ENCODE data around the gene EFCAB6. TPM values are rescaled to one million over a fixed set of nuclear protein-coding genes. Genes with fewer than 3 reads are reported as not detected.

Gene EFCAB6
- total RNA-seq, 1 experiment from 2014 or later, result 2.5 TPM

- Histone ChIP-seq H3K4me1 (replicated peaks; ENCODE audit: insufficient read depth) (peaks cover 23% of the 10 kb centered on the region), H3K36me3 (ENCODE audit: low read depth) (no peaks in the 10 kb centered on the region), H4K20me1 (ENCODE audit: insufficient read depth) (no peaks in the 10 kb centered on the region), H3K27me3 (ENCODE audit: insufficient read depth, low read depth) (no peaks in the 10 kb centered on the region), H3K9me3 (ENCODE audit: insufficient read depth, low read depth) (no peaks in the 10 kb centered on the region), H3K4me3 (no peak overlapping the region), H3F3A (ENCODE audit: insufficient read depth, low read depth) (peaks cover 21% of the 10 kb centered on the region; the same call in 1 of the 2 replicates), H3K4me2 (no peak overlapping the region), H2AFZ (no peak overlapping the region), H3K9me2 (ENCODE audit: insufficient read depth) (no peaks in the 10 kb centered on the region), H3K79me2 (ENCODE audit: low read depth) (no peaks in the 10 kb centered on the region), H3K27ac (no peak overlapping the region)
- ChIA-PET POLR2A (ENCODE audit: unreplicated experiment) (no interaction called here), CTCF (no interaction called here)
- BruUV-seq (replicated peaks), result no TSS peak
- DNase-seq, result peak in 1 of 2 experiments; percentile 11
- no peak for TF ChIP-seq CTCF (conservative IDR thresholded peaks at IDR 0.05)
- no peak for TF ChIP-seq EZH2 (IDR thresholded peaks at IDR 0.05; ENCODE audit: low read depth)
- intact Hi-C loops (cut with micrococcal nuclease; ENCODE audit: unreplicated experiment), result no loop called here
Observed at GRCh38 chr22:43774318-43774915, 37.7 kb downstream of the EFCAB6 start.

- peak in 1 of 2 experiments; percentile 3 for DNase-seq
- Histone ChIP-seq H2AFZ (no peak overlapping the region), H3K79me2 (ENCODE audit: low read depth) (no peaks in the 10 kb centered on the region), H3K4me1 (replicated peaks; ENCODE audit: insufficient read depth) (peaks cover 22% of the 10 kb centered on the region), H3K4me2 (no peak overlapping the region), H3K36me3 (ENCODE audit: low read depth) (no peaks in the 10 kb centered on the region), H4K20me1 (ENCODE audit: insufficient read depth) (no peaks in the 10 kb centered on the region), H3K9me3 (ENCODE audit: insufficient read depth, low read depth) (no peaks in the 10 kb centered on the region; the same call in 1 of the 2 replicates), H3K9me2 (ENCODE audit: insufficient read depth) (no peaks in the 10 kb centered on the region), H3K27me3 (ENCODE audit: insufficient read depth, low read depth) (no peaks in the 10 kb centered on the region), H3F3A (ENCODE audit: insufficient read depth, low read depth) (peaks cover 21% of the 10 kb centered on the region; the same call in 1 of the 2 replicates), H3K27ac (no peak overlapping the region), H3K4me3 (no peak overlapping the region)
- TF ChIP-seq EZH2 (IDR thresholded peaks at IDR 0.05; ENCODE audit: low read depth) (no peak), CTCF (conservative IDR thresholded peaks at IDR 0.05) (no peak)
- ChIA-PET CTCF (no interaction called here), POLR2A (ENCODE audit: unreplicated experiment) (no interaction called here)
- BruUV-seq (replicated peaks), result no TSS peak
- intact Hi-C loops (cut with micrococcal nuclease; ENCODE audit: unreplicated experiment), result no loop called here
Observed at GRCh38 chr22:43772831-43773230, 39.3 kb downstream of the EFCAB6 start.

- TF ChIP-seq CTCF (conservative IDR thresholded peaks at IDR 0.05) (no peak), EZH2 (IDR thresholded peaks at IDR 0.05; ENCODE audit: low read depth) (no peak)
- H3F3A ChIP-seq (ENCODE audit: insufficient read depth, low read depth), result no peaks in the 10 kb centered on the region
- H3K36me3 ChIP-seq (ENCODE audit: low read depth), result no peaks in the 10 kb centered on the region
- no peak overlapping the region for H2AFZ ChIP-seq
- intact Hi-C loops (cut with micrococcal nuclease; ENCODE audit: unreplicated experiment), result no loop called here
- POLR2A ChIA-PET (ENCODE audit: unreplicated experiment), result no interaction called here
- no peak overlapping the region for H3K4me2 ChIP-seq
- CTCF ChIA-PET, result no interaction called here
- BruUV-seq (replicated peaks), result no TSS peak
- no peaks in the 10 kb centered on the region for H3K9me2 ChIP-seq (ENCODE audit: insufficient read depth)
- peak in 1 of 2 experiments; percentile 10 for DNase-seq
- H3K27me3 ChIP-seq (ENCODE audit: insufficient read depth, low read depth), result peaks cover 97% of the 10 kb centered on the region
- H3K79me2 ChIP-seq (ENCODE audit: low read depth), result no peaks in the 10 kb centered on the region
- no peak overlapping the region for H3K27ac ChIP-seq
- peaks cover 3% of the 10 kb centered on the region; the same call in 1 of the 2 replicates for H4K20me1 ChIP-seq (ENCODE audit: insufficient read depth)
- H3K4me3 ChIP-seq, result no peak overlapping the region
- no peaks in the 10 kb centered on the region for H3K4me1 ChIP-seq (replicated peaks; ENCODE audit: insufficient read depth)
- no peaks in the 10 kb centered on the region for H3K9me3 ChIP-seq (ENCODE audit: insufficient read depth, low read depth)
Observed at GRCh38 chr22:43755452-43755851, 56.7 kb downstream of the EFCAB6 start.

Measured in PC-9 (cell line).